HG03108 (cell line): Measurements from ENCODE around the gene MSH5.
"Not testable (repeated sequence)": the region's sequence is repeated elsewhere in the genome, so short reads cannot be mapped to it uniquely, and the experiment has no call there.

Experiments
- ATAC-seq: cut with Tn5 transposase; IDR thresholded peaks from one replicate; pipeline ENCODE4 v1.9.1; 2021; ENCODE audit warnings: moderate library complexity; ENCODE audit not compliant: unreplicated experiment

Gene MSH5

GRCh38 chr6:31776989-31777666, 37.3 kb downstream of the MSH5 start, which contains the start of gene VWA7:
VWA7 (minus strand) TSS chr6:31777328; CDS start chr6:31776779, 549 bp downstream.
- peak; percentile 68 for ATAC-seq

- ATAC-seq = no peak
Measured at GRCh38 chr6:31777667-31778050, 37.9 kb downstream of the MSH5 start.

DNA sequence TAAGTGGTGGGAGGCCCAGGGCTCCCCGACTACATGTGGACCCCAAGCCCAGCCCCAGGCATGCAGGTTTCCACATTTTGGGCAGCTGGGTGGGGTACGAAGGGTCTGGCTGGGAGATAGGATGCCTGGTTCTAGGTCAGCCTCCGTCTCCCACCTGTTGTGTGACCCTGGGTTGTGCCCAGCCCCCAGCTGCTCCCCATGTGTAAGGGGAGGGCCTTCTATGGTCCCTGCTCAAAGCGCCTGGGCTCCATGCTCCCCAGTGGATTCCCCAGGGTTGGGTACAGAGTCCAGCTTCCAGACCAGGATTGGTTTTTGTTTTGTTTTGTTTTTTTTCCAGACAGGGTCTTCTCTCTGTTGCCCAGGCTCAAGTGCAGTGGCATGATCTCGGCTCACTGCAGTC, 38.4 kb downstream of the MSH5 start:
- no peak for ATAC-seq

DNA sequence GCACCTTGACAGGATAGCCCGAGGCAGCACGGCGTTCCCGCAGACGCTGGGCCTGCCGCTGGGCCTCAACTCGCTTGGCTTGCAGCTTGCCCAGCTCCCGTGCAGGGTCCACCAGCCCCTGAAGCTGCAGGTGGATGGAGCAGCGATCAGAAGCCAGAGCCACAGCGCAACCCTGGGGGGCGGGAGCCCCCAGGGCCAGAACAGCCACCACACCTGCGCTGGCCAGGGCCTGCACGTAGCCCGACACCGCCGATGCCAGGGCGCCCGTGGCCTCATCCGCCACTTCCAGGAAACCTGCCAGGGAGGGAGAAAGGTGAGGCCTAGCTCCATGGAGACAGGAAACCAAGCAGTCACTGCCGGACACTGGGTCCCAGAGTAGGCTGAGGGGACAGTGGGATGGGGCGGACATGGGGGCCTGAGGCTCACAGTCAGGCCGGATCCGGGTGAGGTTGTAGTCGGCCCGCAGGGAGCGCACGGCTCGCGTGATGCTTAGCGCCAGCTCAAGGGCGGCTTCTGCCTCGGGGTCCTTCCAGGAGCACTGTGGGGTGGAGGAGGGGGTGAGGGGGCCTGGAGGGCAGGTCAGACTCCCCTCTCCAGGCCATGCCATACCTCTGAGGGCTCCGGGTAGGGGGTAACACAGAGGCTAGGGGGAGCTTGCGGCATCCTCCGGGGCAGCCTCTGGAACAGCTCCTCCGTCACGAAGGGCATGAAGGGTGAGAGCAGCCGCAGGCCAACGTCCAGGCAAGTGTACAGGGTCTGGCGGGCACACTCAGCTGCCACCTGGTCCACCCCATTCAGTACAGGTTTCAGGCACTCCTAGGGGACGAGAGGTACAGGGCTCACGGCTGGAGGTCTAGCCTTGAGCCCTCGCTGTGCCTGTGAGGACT, 39.4 kb downstream of the MSH5 start:
- ATAC-seq = no peak

DNA sequence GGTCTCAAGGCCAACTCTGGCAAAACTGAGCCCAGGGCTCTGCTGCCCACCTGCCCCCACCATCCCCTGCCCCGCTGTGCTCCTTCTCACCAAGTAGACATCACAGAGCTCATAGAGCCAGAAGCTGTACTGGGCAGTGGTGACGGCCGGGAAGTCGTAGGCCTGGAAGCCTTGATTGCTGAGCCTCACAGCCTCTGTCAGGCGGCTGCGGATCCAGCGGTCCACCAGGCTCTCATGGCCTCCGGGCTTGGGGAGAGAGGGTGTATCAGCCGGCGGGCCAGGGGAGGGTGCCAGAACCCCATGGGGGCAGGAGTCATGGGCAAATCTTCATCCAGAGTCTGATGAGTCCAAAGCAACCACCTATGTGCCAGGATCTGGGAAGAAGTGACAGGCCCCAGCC, 40.1 kb downstream of the MSH5 start:
- no peak for ATAC-seq

DNA sequence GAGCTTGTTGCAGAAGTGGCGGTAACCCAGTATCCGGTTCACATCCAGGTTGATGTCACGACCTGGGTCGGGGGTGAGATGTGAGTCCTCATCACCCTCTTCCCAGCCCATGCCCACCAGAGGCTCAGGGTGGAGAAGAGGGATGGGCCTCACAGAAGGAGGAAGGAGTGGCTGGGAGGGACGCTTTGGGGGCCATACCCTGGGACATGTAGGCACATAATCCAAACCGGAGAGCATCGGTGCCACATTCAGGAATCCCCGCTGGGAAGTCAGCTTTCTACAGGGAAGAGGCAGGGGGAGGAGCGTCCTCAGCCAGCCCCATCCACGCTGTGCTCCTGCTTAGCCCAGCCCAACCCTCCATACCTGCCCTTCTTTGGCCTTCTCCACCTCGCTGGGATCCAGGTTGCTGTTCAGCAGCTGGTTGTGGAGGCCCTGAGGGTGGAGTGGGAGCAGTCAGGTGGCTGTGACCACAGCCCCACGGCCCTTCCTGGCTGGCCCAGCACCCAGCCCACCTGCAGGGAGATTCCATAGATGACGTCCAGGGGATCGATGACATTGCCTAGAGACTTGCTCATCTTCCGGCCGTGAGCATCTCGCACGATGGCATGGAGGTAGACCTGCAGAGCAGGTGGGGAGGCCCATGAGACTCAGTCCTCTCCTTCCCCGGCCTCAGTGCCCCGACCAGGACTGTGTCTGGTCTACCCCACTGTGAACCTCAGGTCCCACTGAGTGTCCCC, 40.9 kb downstream of the MSH5 start:
- no peak for ATAC-seq

- ATAC-seq = no peak
Measured at GRCh38 chr6:31781244-31782125, 41.7 kb downstream of the MSH5 start.

DNA sequence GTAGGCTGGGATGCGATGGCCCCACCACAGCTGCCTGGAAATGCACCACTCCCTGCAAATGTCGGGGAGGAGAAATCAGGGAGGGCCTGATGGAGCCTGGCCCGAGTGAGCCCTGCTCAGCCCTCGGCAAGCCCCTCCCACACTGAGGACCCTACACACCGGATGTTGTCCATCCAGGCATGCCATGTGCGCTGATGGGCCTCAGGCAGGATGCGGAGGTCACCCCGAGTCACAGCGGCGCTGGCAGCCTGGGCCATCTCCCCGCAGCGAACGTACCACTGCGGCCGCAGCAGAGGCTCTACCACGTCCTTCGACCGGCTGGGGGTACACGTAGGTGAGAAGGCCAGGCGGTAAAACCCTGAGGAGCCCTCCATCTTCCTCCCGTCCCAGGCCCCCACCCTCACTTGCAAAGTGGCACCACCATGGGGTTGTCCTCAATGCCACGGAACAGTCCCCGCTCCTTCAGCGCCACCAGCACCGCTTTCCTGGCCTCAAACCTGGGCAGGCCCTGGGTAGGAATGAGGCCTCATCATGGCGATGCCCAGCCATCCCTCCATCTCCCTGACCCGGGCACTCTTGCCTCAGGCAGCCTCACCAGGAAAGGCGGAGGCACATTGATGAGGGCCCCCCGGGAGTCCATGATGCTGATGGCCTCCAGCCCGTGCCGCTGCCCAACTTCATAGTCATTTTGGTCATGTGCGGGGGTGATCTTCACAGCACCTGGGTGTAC, 42.5 kb downstream of the MSH5 start:
- no peak for ATAC-seq

DNA sequence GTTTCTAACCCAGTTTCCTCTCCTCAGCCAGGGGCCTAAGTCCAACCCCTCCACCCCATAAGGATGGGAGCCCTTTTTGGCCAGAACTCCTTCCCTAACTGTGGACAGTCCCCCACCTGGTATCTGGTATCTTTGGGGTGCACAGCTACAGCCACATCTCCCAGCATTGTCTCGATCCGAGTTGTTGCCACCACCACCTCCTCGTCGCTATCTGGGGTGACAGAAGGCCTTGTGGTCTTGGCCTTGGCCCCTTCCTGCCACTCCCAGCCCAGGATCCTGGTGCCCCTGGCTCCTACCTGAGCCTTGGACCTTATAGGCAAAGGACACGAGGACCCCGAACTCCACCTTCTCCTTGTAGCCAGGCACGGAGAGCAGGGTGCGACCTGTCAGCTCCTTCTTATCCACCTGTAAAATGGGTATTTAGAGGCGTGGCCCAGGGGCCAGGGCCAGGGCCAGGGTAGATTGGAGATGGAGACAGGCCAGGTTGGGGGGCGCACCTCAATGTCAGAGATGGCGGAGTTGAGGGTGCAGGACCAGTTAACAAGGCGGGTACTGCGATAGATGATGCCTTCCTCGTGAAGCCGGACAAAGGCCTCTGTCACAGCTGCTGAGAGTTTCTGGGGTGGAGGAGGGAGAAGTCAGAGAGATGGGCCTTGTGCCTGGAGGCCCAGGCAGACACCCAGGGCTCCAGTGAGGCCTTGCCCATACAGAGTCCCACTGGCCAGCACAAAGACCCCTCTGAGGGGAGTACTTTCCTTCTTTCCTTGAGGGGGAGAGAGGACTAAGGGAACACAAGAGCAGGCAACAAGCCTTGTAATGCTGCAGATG, 44.5 kb downstream of the MSH5 start:
- no peak for ATAC-seq

DNA sequence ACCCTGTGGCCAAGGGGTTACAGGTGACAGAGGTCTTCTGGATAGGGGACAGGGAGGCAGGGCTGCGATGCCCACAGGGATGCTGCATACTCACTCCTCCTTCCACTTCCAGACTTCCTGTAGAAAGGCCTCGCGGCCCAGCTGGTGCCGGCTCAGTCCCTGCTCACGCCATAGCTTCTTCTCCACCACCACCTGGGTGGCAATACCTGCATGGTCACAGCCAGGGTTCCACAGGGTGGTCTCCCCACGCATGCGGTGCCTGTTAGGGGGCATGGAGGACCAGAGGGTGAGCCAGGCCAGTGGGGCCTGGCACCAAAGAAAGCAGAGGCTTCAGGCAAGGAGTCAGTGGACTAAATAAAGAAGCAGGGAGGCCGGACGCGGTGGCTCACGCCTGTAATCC, 45.7 kb downstream of the MSH5 start:
- ATAC-seq = no peak

- ATAC-seq = no peak
Measured at GRCh38 chr6:31791324-31792089, 51.7 kb downstream of the MSH5 start.

- no peak for ATAC-seq
Measured at GRCh38 chr6:31792090-31792374, 52.2 kb downstream of the MSH5 start.

GRCh38 chr6:31792761-31793171, 53.0 kb downstream of the MSH5 start:
- ATAC-seq = no peak

DNA sequence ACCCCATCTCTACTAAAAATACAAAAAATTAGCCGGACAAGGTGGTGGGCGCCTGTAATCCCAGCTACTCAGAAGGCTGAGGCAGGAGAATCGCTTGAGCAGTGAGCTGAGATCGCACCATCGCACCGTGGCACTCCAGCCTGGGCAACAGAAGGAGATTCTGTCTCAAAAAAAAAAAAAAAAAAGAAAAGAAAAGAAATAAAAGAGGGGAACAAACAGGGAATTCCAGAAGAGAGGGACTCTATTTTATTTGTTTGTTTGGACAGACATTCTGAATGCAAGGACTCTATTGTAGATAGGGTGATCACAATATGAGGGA, 54.1 kb downstream of the MSH5 start:
- not testable (repeated sequence) for ATAC-seq

- ATAC-seq = no peak
Measured at GRCh38 chr6:31794294-31794865, 54.6 kb downstream of the MSH5 start.

- ATAC-seq = no peak
Measured at GRCh38 chr6:31794866-31795615, 55.2 kb downstream of the MSH5 start.

- ATAC-seq = peak; percentile 87
Measured at GRCh38 chr6:31795616-31796298, 56.0 kb downstream of the MSH5 start, which contains the start of gene VARS1. VARS1 (minus strand) TSS chr6:31795752; CDS start chr6:31795217, 535 bp downstream.
